HepG2 (cell line): ENCODE data around the gene SPANXA2.

Source experiments
- POLR2AphosphoS5 ChIP-seq: IDR thresholded peaks from 2 replicates; pipeline ENCODE4 v1.6.1; 2012; ENCODE audit warnings: low read depth, low read length
- POLR2G ChIP-seq: fragments of 200-400 bp; formaldehyde crosslinking; IDR thresholded peaks from 2 replicates; pipeline ENCODE4 v1.6.1; 2018; ENCODE audit warnings: mild to moderate bottlenecking, low read depth, low read length, moderate library complexity
- TCF12 ChIP-seq, 2 experiments: fragments of 450-650 bp in 1 of 2; sonication (generic) in 1 of 2; formaldehyde crosslinking in 1 of 2; IDR thresholded peaks; 2 replicates each; pipeline versions ENCODE4 v1.6.1 to v1.8.0; 2017 to 2022; ENCODE audit warnings: antibody characterized with exemption in 1 of 2, mild to moderate bottlenecking in 1 of 2, missing genetic modification reagents in 1 of 2, moderate library complexity in 1 of 2
- TMF1 ChIP-seq: sonication (generic); formaldehyde crosslinking; IDR thresholded peaks from 2 replicates; pipeline ENCODE4 v1.8.1; 2022; ENCODE audit warnings: low read depth, missing genetic modification reagents
- ZBTB20 ChIP-seq: sonication (generic); formaldehyde crosslinking; IDR thresholded peaks from 2 replicates; pipeline ENCODE4 v1.8.1; 2023; ENCODE audit warnings: missing genetic modification reagents, low read depth, mild to moderate bottlenecking, borderline replicate concordance
- ZNF773 ChIP-seq: sonication (generic); formaldehyde crosslinking; IDR thresholded peaks from 2 replicates; pipeline ENCODE4 v1.4.0; 2020; ENCODE audit warnings: missing genetic modification reagents, borderline replicate concordance
- ZSCAN30 ChIP-seq: sonication (generic); formaldehyde crosslinking; IDR thresholded peaks from 2 replicates; pipeline ENCODE4 v1.5.0; 2020; ENCODE audit warnings: mild to moderate bottlenecking, missing genetic modification reagents
- TF ChIP-seq, protein P1 (sequence below): sonication (generic); formaldehyde crosslinking; IDR thresholded peaks from 2 replicates; pipeline ENCODE4 v1.5.0; 2020; ENCODE audit warnings: mild to moderate bottlenecking, missing genetic modification reagents, moderate library complexity

DNA sequence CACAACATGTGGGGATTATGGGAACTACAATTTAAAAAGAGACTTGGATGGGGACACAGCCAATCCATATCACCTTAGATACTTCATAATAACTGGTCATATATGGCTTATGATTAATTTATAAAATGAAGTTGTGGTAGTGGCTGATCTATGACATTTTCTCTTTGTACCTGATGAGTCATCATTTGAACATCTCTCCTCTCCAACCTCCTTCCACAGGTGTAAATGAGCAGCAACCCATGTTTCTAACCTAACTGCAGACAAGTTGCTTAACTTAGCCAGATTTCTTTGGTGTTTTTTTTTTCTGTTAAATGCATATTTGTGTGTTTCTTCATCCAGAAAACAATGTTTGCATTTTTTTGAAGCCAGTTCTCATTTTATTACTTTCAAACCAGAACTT, 42.6 kb downstream of the SPANXA2 start:
- TF ChIP-seq ZNF773 (CRISPR knock-in tag) (no peak), ZBTB20 (CRISPR knock-in tag) (no peak), TCF12 (IDR thresholded peaks at IDR 0.05) (no peak), TCF12 (CRISPR knock-in tag; IDR thresholded peaks at IDR 0.05) (no peak), ZSCAN30 (CRISPR knock-in tag) (no peak), POLR2AphosphoS5 (no peak), POLR2G (no peak), TMF1 (CRISPR knock-in tag) (no peak)
- TF ChIP-seq, protein P1, sequence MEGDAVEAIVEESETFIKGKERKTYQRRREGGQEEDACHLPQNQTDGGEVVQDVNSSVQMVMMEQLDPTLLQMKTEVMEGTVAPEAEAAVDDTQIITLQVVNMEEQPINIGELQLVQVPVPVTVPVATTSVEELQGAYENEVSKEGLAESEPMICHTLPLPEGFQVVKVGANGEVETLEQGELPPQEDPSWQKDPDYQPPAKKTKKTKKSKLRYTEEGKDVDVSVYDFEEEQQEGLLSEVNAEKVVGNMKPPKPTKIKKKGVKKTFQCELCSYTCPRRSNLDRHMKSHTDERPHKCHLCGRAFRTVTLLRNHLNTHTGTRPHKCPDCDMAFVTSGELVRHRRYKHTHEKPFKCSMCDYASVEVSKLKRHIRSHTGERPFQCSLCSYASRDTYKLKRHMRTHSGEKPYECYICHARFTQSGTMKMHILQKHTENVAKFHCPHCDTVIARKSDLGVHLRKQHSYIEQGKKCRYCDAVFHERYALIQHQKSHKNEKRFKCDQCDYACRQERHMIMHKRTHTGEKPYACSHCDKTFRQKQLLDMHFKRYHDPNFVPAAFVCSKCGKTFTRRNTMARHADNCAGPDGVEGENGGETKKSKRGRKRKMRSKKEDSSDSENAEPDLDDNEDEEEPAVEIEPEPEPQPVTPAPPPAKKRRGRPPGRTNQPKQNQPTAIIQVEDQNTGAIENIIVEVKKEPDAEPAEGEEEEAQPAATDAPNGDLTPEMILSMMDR: no peak
